DND-41 (cell line): ENCODE measurements around the gene KLF4.

Experiments used
- ATAC-seq: fragments of 200-7000 bp; cut with Tn5 transposase; 3 replicates; pipeline ENCODE4 v1.9.1; 2021; ENCODE audit warnings: low read depth; ENCODE audit not compliant: insufficient read depth
- DNase-seq: peaks from one replicate; pipeline ENCODE4 v3.0.0-alpha.2; 2020
- H2AFZ ChIP-seq: 2 replicates; pipeline ENCODE4 v1.6.0; 2012; ENCODE audit warnings: low read depth, low read length
- H3K27ac ChIP-seq: 2 replicates; pipeline ENCODE4 v1.5.1; 2012; ENCODE audit warnings: low read length, inconsistent platforms
- H3K27me3 ChIP-seq: fragments of 200-600 bp; sonication (generic); 2 replicates; pipeline ENCODE4 v1.6.0; 2012; ENCODE audit warnings: low read length, mild to moderate bottlenecking, inconsistent platforms; ENCODE audit not compliant: insufficient read depth, poor library complexity
- H3K36me3 ChIP-seq: 2 replicates; pipeline ENCODE4 v1.5.1; 2012; ENCODE audit warnings: low read length, inconsistent platforms; ENCODE audit not compliant: insufficient read depth
- H3K4me1 ChIP-seq: 2 replicates; pipeline ENCODE4 v1.5.1; 2012; ENCODE audit warnings: mild to moderate bottlenecking, low read length; ENCODE audit not compliant: insufficient read depth
- H3K4me2 ChIP-seq: 2 replicates; pipeline ENCODE4 v1.6.0; 2012; ENCODE audit warnings: mild to moderate bottlenecking, moderate library complexity, low read length, inconsistent platforms; ENCODE audit not compliant: insufficient read depth
- H3K4me3 ChIP-seq, 2 experiments: fragments of 200-600 bp in 1 of 2; shearing (Covaris generic) in 1 of 2; 2 replicates each; pipeline ENCODE4 v1.5.1; 2012 to 2016; ENCODE audit warnings: inconsistent platforms in 2 of 2, low read length in 2 of 2, mild to moderate bottlenecking in 2 of 2, low read depth in 1 of 2, moderate library complexity in 1 of 2
- H3K79me2 ChIP-seq: 2 replicates; pipeline ENCODE4 v1.6.0; 2012; ENCODE audit warnings: low read length, inconsistent platforms; ENCODE audit not compliant: insufficient read depth
- H3K9ac ChIP-seq: 2 replicates; pipeline ENCODE4 v1.6.0; 2012; ENCODE audit warnings: low read depth, mild to moderate bottlenecking, inconsistent platforms, low read length, moderate library complexity
- H3K9me3 ChIP-seq: 2 replicates; pipeline ENCODE4 v1.5.1; 2012; ENCODE audit warnings: low read length, moderate library complexity, mild to moderate bottlenecking, inconsistent platforms; ENCODE audit not compliant: insufficient read depth, severe bottlenecking
- H4K20me1 ChIP-seq: 2 replicates; pipeline ENCODE4 v1.6.0; 2012; ENCODE audit warnings: low read length; ENCODE audit not compliant: insufficient read depth
- CTCF ChIP-seq: IDR thresholded peaks from 2 replicates; pipeline ENCODE4 v1.5.1; 2012; ENCODE audit warnings: borderline replicate concordance, low read length, moderate library complexity, mild to moderate bottlenecking; ENCODE audit not compliant: poor library complexity, severe bottlenecking; ENCODE audit errors: extremely low read depth
- EZH2 ChIP-seq: IDR thresholded peaks from 3 replicates; pipeline ENCODE4 v1.6.1; 2012; ENCODE audit warnings: borderline replicate concordance, low read depth, mild to moderate bottlenecking, moderate library complexity, low read length, inconsistent platforms; ENCODE audit not compliant: severe bottlenecking

The KLF4 gene

GRCh38 chr9:107465467-107466451 lies 23.8 kb downstream of the KLF4 start:
- Histone ChIP-seq H3K27me3 (no peaks in the 10 kb centered on the region), H3K36me3 (no peaks in the 10 kb centered on the region), H3K79me2 (no peaks in the 10 kb centered on the region), H2AFZ (no peak overlapping the region), H3K27ac (no peak overlapping the region), H3K4me1 (no peaks in the 10 kb centered on the region), H3K4me2 (no peak overlapping the region), H3K4me3 (no peak overlapping the region), H4K20me1 (no peaks in the 10 kb centered on the region), H3K9ac (no peak overlapping the region), H3K9me3 (no peaks in the 10 kb centered on the region)
- ATAC-seq (no peak), DNase-seq (no peak)
- TF ChIP-seq EZH2 (no peak), CTCF (no peak)

- Histone ChIP-seq H3K9me3 (no peaks in the 10 kb centered on the region), H2AFZ (no peak overlapping the region), H3K79me2 (no peaks in the 10 kb centered on the region), H3K27me3 (no peaks in the 10 kb centered on the region), H3K36me3 (no peaks in the 10 kb centered on the region), H3K4me2 (no peak overlapping the region), H3K27ac (no peak overlapping the region), H3K4me3 (no peak overlapping the region), H4K20me1 (no peaks in the 10 kb centered on the region), H3K9ac (no peak overlapping the region), H3K4me1 (no peaks in the 10 kb centered on the region)
- no peak for TF ChIP-seq CTCF
- no peak for TF ChIP-seq EZH2
- ATAC-seq = no peak
- DNase-seq = no peak
Measured at GRCh38 chr9:107464516-107464915, 25.1 kb downstream of the KLF4 start.

GRCh38 chr9:107462691-107463090 lies 26.9 kb downstream of the KLF4 start:
- Histone ChIP-seq H3K79me2 (no peaks in the 10 kb centered on the region), H3K9ac (no peak overlapping the region), H3K27me3 (no peaks in the 10 kb centered on the region), H3K27ac (no peak overlapping the region), H3K4me3 (no peak overlapping the region), H3K9me3 (no peaks in the 10 kb centered on the region), H3K36me3 (no peaks in the 10 kb centered on the region), H2AFZ (no peak overlapping the region), H3K4me1 (no peaks in the 10 kb centered on the region), H4K20me1 (no peaks in the 10 kb centered on the region), H3K4me2 (no peak overlapping the region)
- DNase-seq (no peak), ATAC-seq (no peak)
- no peak for TF ChIP-seq EZH2
